Pons (tissue), 1 donor: ENCODE results near the gene PIK3AP1.
"Not testable (repeated sequence)": the region's sequence is repeated elsewhere in the genome, so short reads cannot be mapped to it uniquely, and the experiment has no call there.

Experiments
- DNase-seq: peaks from one replicate; pipeline ENCODE4 v3.0.0-alpha.2; 2016; ENCODE audit warnings: low spot score

The PIK3AP1 gene

GRCh38 chr10:96720422-96721206 lies at the start of gene PIK3AP1:
Gene PIK3AP1 (minus strand): TSS chr10:96720514. CDS start chr10:96720394, 120 bp downstream.
- DNase-seq = peak; percentile 31

GRCh38 chr10:96768136-96768535 lies 47.8 kb upstream of the PIK3AP1 start:
- no peak for DNase-seq

- DNase-seq = no peak
Measured at GRCh38 chr10:96767611-96768010, 47.3 kb upstream of the PIK3AP1 start.

- peak; percentile 45 for DNase-seq
Measured at GRCh38 chr10:96765406-96766240, 45.3 kb upstream of the PIK3AP1 start.

GRCh38 chr10:96764425-96765060 lies 44.2 kb upstream of the PIK3AP1 start:
- DNase-seq = no peak

GRCh38 chr10:96758423-96758822 lies 38.1 kb upstream of the PIK3AP1 start:
- DNase-seq = peak; percentile 47

- DNase-seq = no peak
Measured at GRCh38 chr10:96756111-96756903, 36.0 kb upstream of the PIK3AP1 start.

GRCh38 chr10:96753956-96754355 lies 33.6 kb upstream of the PIK3AP1 start:
- DNase-seq = no peak

- DNase-seq = no peak
Measured at GRCh38 chr10:96752375-96752774, 32.1 kb upstream of the PIK3AP1 start.

GRCh38 chr10:96750316-96750715 lies 30.0 kb upstream of the PIK3AP1 start:
- DNase-seq = not testable (repeated sequence)

- DNase-seq = peak; percentile 73
Measured at GRCh38 chr10:96747734-96748550, 27.6 kb upstream of the PIK3AP1 start.

GRCh38 chr10:96746503-96746902 lies 26.2 kb upstream of the PIK3AP1 start:
- no peak for DNase-seq

GRCh38 chr10:96745950-96746349 lies 25.6 kb upstream of the PIK3AP1 start:
- no peak for DNase-seq

GRCh38 chr10:96743988-96744585 lies 23.8 kb upstream of the PIK3AP1 start:
- DNase-seq = peak; percentile 49

- DNase-seq = not testable (repeated sequence)
Measured at GRCh38 chr10:96741557-96741956, 21.2 kb upstream of the PIK3AP1 start.

GRCh38 chr10:96740579-96741281 lies 20.4 kb upstream of the PIK3AP1 start:
- peak; percentile 64 for DNase-seq

- DNase-seq = no peak
Measured at GRCh38 chr10:96740141-96740540, 19.8 kb upstream of the PIK3AP1 start.

- DNase-seq = not testable (repeated sequence)
Measured at GRCh38 chr10:96737307-96737902, 17.1 kb upstream of the PIK3AP1 start.

- DNase-seq = no peak
Measured at GRCh38 chr10:96724621-96725020, 4.3 kb upstream of the PIK3AP1 start.
